GM21786 (cell line): ENCODE measurements around the gene KAZALD1.

Source experiments
- ATAC-seq: cut with Tn5 transposase; IDR thresholded peaks from one replicate; pipeline ENCODE4 v1.9.1; 2021; ENCODE audit not compliant: unreplicated experiment

KAZALD1 gene

GRCh38 chr10:101061624-101062231 is at the start of gene KAZALD1:
Gene KAZALD1, plus strand, starts transcription at chr10:101061989. Its CDS starts 604 bp downstream, at chr10:101062593.
- no peak for ATAC-seq

- peak; percentile 85 for ATAC-seq
Measured at GRCh38 chr10:101012525-101013364, 49.0 kb upstream of the KAZALD1 start.

GRCh38 chr10:101013365-101013825 is 48.4 kb upstream of the KAZALD1 start:
- ATAC-seq: no peak

- no peak for ATAC-seq
Measured at GRCh38 chr10:101014230-101014884, 47.4 kb upstream of the KAZALD1 start.

- no peak for ATAC-seq
Measured at GRCh38 chr10:101014966-101015581, 46.7 kb upstream of the KAZALD1 start.

GRCh38 chr10:101015582-101015973 is 46.2 kb upstream of the KAZALD1 start:
- ATAC-seq: no peak

- no peak for ATAC-seq
Measured at GRCh38 chr10:101016814-101017213, 45.0 kb upstream of the KAZALD1 start.

- ATAC-seq: no peak
Measured at GRCh38 chr10:101018118-101018599, 43.6 kb upstream of the KAZALD1 start.

GRCh38 chr10:101018600-101019439 is 43.0 kb upstream of the KAZALD1 start:
- peak; percentile 49 for ATAC-seq

- no peak for ATAC-seq
Measured at GRCh38 chr10:101019440-101019703, 42.4 kb upstream of the KAZALD1 start.

- ATAC-seq: no peak
Measured at GRCh38 chr10:101020427-101021075, 41.2 kb upstream of the KAZALD1 start.

- ATAC-seq: no peak
Measured at GRCh38 chr10:101021239-101021638, 40.5 kb upstream of the KAZALD1 start.

- no peak for ATAC-seq
Measured at GRCh38 chr10:101021692-101022251, 40.0 kb upstream of the KAZALD1 start.

GRCh38 chr10:101022967-101023705 is 38.7 kb upstream of the KAZALD1 start:
- ATAC-seq: no peak

GRCh38 chr10:101027106-101027720 is 34.6 kb upstream of the KAZALD1 start:
- no peak for ATAC-seq

GRCh38 chr10:101028446-101029337 is 33.1 kb upstream of the KAZALD1 start:
- ATAC-seq: no peak

- no peak for ATAC-seq
Measured at GRCh38 chr10:101029520-101030295, 32.1 kb upstream of the KAZALD1 start.
